CD4-positive, alpha-beta T cell (primary cell): ENCODE measurements around the gene CSTPP1. TPM values are rescaled to one million over a fixed set of nuclear protein-coding genes. Genes with fewer than 3 reads are reported as not detected.

Experiments
- ATAC-seq: fragments of 200-7000 bp; cut with Tn5 transposase; one replicate; pipeline ENCODE4 v1.10.0; 2022; ENCODE audit warnings: mild to moderate bottlenecking; ENCODE audit not compliant: poor library complexity
- CTCF ChIA-PET: fragments of 350-600 bp; sonication (Branson Sonifier 250); formaldehyde crosslinking; loops from one replicate; lab custom pipeline; 2021; ENCODE audit warnings: antibody characterized with exemption, inconsistent platforms; lab: Charles Lee
- POLR2A ChIA-PET: fragments of 350-600 bp; sonication (Branson Sonifier 250); formaldehyde crosslinking; loops from one replicate; lab custom pipeline; 2021; ENCODE audit warnings: antibody characterized with exemption, inconsistent platforms; lab: Charles Lee
- DNase-seq, 14 experiments: peaks; one replicate each; pipeline ENCODE4 v3.0.0-alpha.2; 2013 to 2020; ENCODE audit warnings: mixed read lengths in 2 of 14
- H3K27ac ChIP-seq, 2 donors: one replicate each; pipeline versions ENCODE4 v1.5.1 to v1.7.0; 2013; ENCODE audit warnings: low read length in 2 of 2, low read depth in 1 of 2, mild to moderate bottlenecking in 1 of 2
- H3K27me3 ChIP-seq, 2 experiments: 1 replicate in 1 of 2; 2 replicates in 1 of 2; pipeline versions ENCODE4 v1.6.1 to v1.7.0; 2013; ENCODE audit warnings: low read length in 2 of 2, control low read depth in 1 of 2, mild to moderate bottlenecking in 1 of 2, moderate library complexity in 1 of 2; ENCODE audit not compliant: insufficient read depth in 2 of 2, control insufficient read depth in 1 of 2
- H3K36me3 ChIP-seq: one replicate; pipeline ENCODE4 v1.6.1; 2013; ENCODE audit warnings: low read length, control low read depth; ENCODE audit not compliant: insufficient read depth
- H3K4me1 ChIP-seq: one replicate; pipeline ENCODE4 v1.6.1; 2013; ENCODE audit warnings: low read length, control low read depth; ENCODE audit not compliant: insufficient read depth
- H3K4me3 ChIP-seq: one replicate; pipeline ENCODE4 v1.5.1; 2013; ENCODE audit warnings: mild to moderate bottlenecking, low read length, moderate library complexity
- H3K9me3 ChIP-seq, 2 experiments: 1 replicate in 1 of 2; 2 replicates in 1 of 2; pipeline versions ENCODE4 v1.6.1 to v1.7.0; 2013; ENCODE audit warnings: low read length in 2 of 2, mild to moderate bottlenecking in 2 of 2, control low read depth in 1 of 2, moderate library complexity in 1 of 2; ENCODE audit not compliant: control insufficient read depth in 1 of 2, insufficient read depth in 1 of 2
- H3K27ac Mint-ChIP-seq: one replicate; pipeline ENCODE4 v1.8.0; 2020; ENCODE audit warnings: mixed read lengths
- H3K27me3 Mint-ChIP-seq: one replicate; pipeline ENCODE4 v1.8.0; 2021; ENCODE audit warnings: mixed read lengths
- H3K36me3 Mint-ChIP-seq: one replicate; pipeline ENCODE4 v1.8.0; 2021; ENCODE audit warnings: low read depth, mixed read lengths
- H3K4me1 Mint-ChIP-seq: one replicate; pipeline ENCODE4 v1.8.0; 2021; ENCODE audit warnings: low read depth, mixed read lengths
- H3K4me3 Mint-ChIP-seq: one replicate; pipeline ENCODE4 v1.8.0; 2020; ENCODE audit warnings: mild to moderate bottlenecking, mixed read lengths
- H3K9me3 Mint-ChIP-seq: one replicate; pipeline ENCODE4 v1.8.0; 2020; ENCODE audit warnings: mixed read lengths
- CTCF ChIP-seq: fragments of 200-600 bp; IDR thresholded peaks from one replicate; pipeline ENCODE4 v1.8.0; 2022; ENCODE audit warnings: antibody characterized with exemption, mild to moderate bottlenecking
- intact Hi-C, 2 experiments: fragments of 100-400 bp; cut with DNase I in 1 of 2; cut with micrococcal nuclease in 1 of 2; formaldehyde crosslinking; loops; one replicate each; pipeline versions ENCODE4 v1.15.1 to v1.9.0; 2023 to 2025; cut with DNase I, micrococcal nuclease
- total RNA-seq, 174 experiments: library from RNA in 2 of 174; stranded (reverse) in 2 of 174; gene quantifications; one replicate each; pipeline ENCODE4 v1.2.3 and lab custom pipeline; 2021 to 2026

CSTPP1 gene
- total RNA-seq, 2 experiments from 2014 or later: 6.6 to 7.3 TPM

GRCh38 chr11:46906609-46907041 is 29.9 kb upstream of the CSTPP1 start:
- TF ChIP-seq CTCF: no peak
- no peaks in the 10 kb centered on the region for H3K4me1 ChIP-seq
- POLR2A ChIA-PET: no interaction called here

GRCh38 chr11:46907606-46908005 is 29.0 kb upstream of the CSTPP1 start:
- intact Hi-C loops: no loop called here
- Mint-ChIP-seq H3K9me3 (no peaks in the 10 kb centered on the region), H3K27me3 (peaks cover 35% of the 10 kb centered on the region), H3K4me1 (peaks cover 5% of the 10 kb centered on the region), H3K36me3 (no peaks in the 10 kb centered on the region), H3K4me3 (no peak overlapping the region), H3K27ac (no peak overlapping the region)
- no peaks in the 10 kb centered on the region for H3K36me3 ChIP-seq
- CTCF ChIA-PET: no interaction called here
- no peak for TF ChIP-seq CTCF
- no peaks in the 10 kb centered on the region for H3K9me3 ChIP-seq
- H3K27ac ChIP-seq: no peak overlapping the region
- no peaks in the 10 kb centered on the region for H3K4me1 ChIP-seq
- no peak overlapping the region for H3K4me3 ChIP-seq
- peaks cover 9 to 14% of the 10 kb centered on the region in 2 experiments for H3K27me3 ChIP-seq
- DNase-seq (no peak), ATAC-seq (no peak)
- POLR2A ChIA-PET: no interaction called here

More at GRCh38 chr11:46906609-46907041, 29.9 kb upstream of the CSTPP1 start:
- DNase-seq: no peak
- H3K27me3 ChIP-seq: peaks cover 6% of the 10 kb centered on the region in 2 experiments
- Mint-ChIP-seq H3K4me1 (peaks cover 5% of the 10 kb centered on the region), H3K4me3 (no peak overlapping the region), H3K36me3 (no peaks in the 10 kb centered on the region), H3K27me3 (peaks cover 26% of the 10 kb centered on the region), H3K27ac (no peak overlapping the region), H3K9me3 (no peaks in the 10 kb centered on the region)
- CTCF ChIA-PET: no interaction called here
- no peak for ATAC-seq
- H3K27ac ChIP-seq: no peak overlapping the region
- H3K4me3 ChIP-seq: no peak overlapping the region
- H3K36me3 ChIP-seq: no peaks in the 10 kb centered on the region
- no peaks in the 10 kb centered on the region for H3K9me3 ChIP-seq
- intact Hi-C loops: no loop called here

DNA sequence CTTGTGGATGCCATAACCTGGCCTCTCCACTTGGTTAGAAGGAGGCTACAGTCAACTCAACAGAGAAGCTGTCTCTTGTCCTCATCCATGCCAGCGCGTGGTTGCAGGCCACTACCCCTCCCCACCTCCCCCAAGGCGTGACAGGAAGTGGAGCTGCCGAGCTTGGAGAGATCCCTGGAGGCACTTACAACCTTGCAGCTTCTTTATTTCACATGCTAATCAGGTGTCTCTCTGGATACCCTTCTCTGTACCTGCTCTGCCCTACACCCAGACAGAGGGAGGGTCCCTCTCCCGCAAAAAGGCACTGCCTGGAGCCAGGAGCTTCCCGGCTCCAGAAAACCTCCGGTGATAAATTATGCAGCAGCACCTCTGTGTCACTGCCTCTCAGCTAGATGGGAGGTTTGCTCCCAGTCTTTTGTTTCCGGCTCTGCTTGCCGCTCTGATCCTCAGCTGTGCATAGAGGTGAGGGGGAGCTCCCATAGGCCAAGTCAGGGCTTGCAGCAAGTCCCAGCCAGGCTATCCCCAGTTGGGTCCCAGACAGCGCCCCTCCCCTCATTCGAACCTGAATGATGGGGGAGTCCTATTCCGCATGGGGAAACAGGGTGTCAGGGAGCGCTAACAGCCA is 23.9 kb upstream of the CSTPP1 start:
- H3K27ac Mint-ChIP-seq: no peak overlapping the region
- intact Hi-C loops: no loop called here
- no peak for ATAC-seq
- no peak overlapping the region for H3K4me3 Mint-ChIP-seq
- Histone ChIP-seq H3K9me3 (peaks cover 0 to 4% of the 10 kb centered on the region in 2 experiments), H3K4me3 (no peak overlapping the region), H3K4me1 (peaks cover 15% of the 10 kb centered on the region), H3K27ac (no peak overlapping the region), H3K27me3 (peaks cover 53 to 64% of the 10 kb centered on the region in 2 experiments), H3K36me3 (no peaks in the 10 kb centered on the region)
- no peaks in the 10 kb centered on the region for H3K36me3 Mint-ChIP-seq
- H3K9me3 Mint-ChIP-seq: no peaks in the 10 kb centered on the region
- peaks cover 83% of the 10 kb centered on the region for H3K27me3 Mint-ChIP-seq
- ChIA-PET POLR2A (interaction anchor here (0.6 kb wide), 1 partner anchor 228 kb away, joined by 4 read pairs; no protein-coding TSS in a partner anchor), CTCF (interaction anchor here (0.6 to 1.5 kb wide), 2 partner anchors 10 to 546 kb away, joined by 3 read pairs; no protein-coding TSS in a partner anchor)
- no peak for DNase-seq
- H3K4me1 Mint-ChIP-seq: peaks cover 11% of the 10 kb centered on the region
- TF ChIP-seq CTCF: no peak
